Mononuclear cell (primary cell): ENCODE measurements around the gene SLC30A3. TPM values are rescaled to one million over a fixed set of nuclear protein-coding genes. Genes with fewer than 3 reads are reported as not detected.
"Not testable (repeated sequence)": the region's sequence is repeated elsewhere in the genome, so short reads cannot be mapped to it uniquely, and the experiment has no call there.

Experiments used
- H3K27me3 ChIP-seq: 2 replicates; pipeline ENCODE4 v1.6.0; 2011; ENCODE audit warnings: low read length, control low read depth; ENCODE audit not compliant: insufficient read depth
- H3K4me1 ChIP-seq: 2 replicates; pipeline ENCODE4 v1.5.1; 2011; ENCODE audit warnings: mild to moderate bottlenecking, low read length, control low read depth; ENCODE audit not compliant: insufficient read depth
- H3K4me3 ChIP-seq: 2 replicates; pipeline ENCODE4 v1.5.1; 2011; ENCODE audit warnings: mild to moderate bottlenecking, low read length, moderate library complexity
- H3K9me3 ChIP-seq: 2 replicates; pipeline ENCODE4 v1.5.1; 2011; ENCODE audit warnings: low read depth, mild to moderate bottlenecking, control low read depth, low read length
- total RNA-seq: library from RNA; depleted of rRNA; stranded (reverse); fragments of >200 nt; gene quantifications from one replicate; pipeline ENCODE4 v1.2.3, GENCODE V29; 2012

The SLC30A3 gene
- not detected for total RNA-seq

GRCh38 chr2:27262379-27263286 lies at the start of gene SLC30A3:
TSS of gene SLC30A3 (minus strand) at chr2:27263047. CDS start at chr2:27262906, 141 bp downstream.
- H3K4me3 ChIP-seq: peak within 1 kb of the TSS; percentile 16
- H3K4me1 ChIP-seq: peaks cover 36% of the 10 kb centered on the region
- no peaks in the 10 kb centered on the region for H3K9me3 ChIP-seq
- peaks cover 68% of the 10 kb centered on the region for H3K27me3 ChIP-seq

- Histone ChIP-seq H3K27me3 (peaks cover 12% of the 10 kb centered on the region), H3K4me3 (no peak overlapping the region), H3K9me3 (no peaks in the 10 kb centered on the region), H3K4me1 (peaks cover 2% of the 10 kb centered on the region)
Measured at GRCh38 chr2:27312152-27312551, 49.3 kb upstream of the SLC30A3 start.

- Histone ChIP-seq H3K4me1 (peaks cover 11% of the 10 kb centered on the region), H3K4me3 (no peak overlapping the region), H3K27me3 (peaks cover 29% of the 10 kb centered on the region), H3K9me3 (no peaks in the 10 kb centered on the region)
Measured at GRCh38 chr2:27309651-27310050, 46.8 kb upstream of the SLC30A3 start.

GRCh38 chr2:27308359-27308881 lies 45.6 kb upstream of the SLC30A3 start, which contains the start of gene UCN:
TSS of gene UCN (minus strand) at chr2:27308445. CDS start at chr2:27307895, 550 bp downstream.
- H3K9me3 ChIP-seq: no peaks in the 10 kb centered on the region
- no peak within 1 kb of the TSS for H3K4me3 ChIP-seq
- H3K4me1 ChIP-seq: peaks cover 11% of the 10 kb centered on the region
- H3K27me3 ChIP-seq: peaks cover 29% of the 10 kb centered on the region

- H3K4me3 ChIP-seq: no peak overlapping the region
- peaks cover 29% of the 10 kb centered on the region for H3K27me3 ChIP-seq
- no peaks in the 10 kb centered on the region for H3K9me3 ChIP-seq
- peaks cover 17% of the 10 kb centered on the region for H3K4me1 ChIP-seq
Measured at GRCh38 chr2:27307545-27308358, 44.9 kb upstream of the SLC30A3 start.

GRCh38 chr2:27307287-27307544 lies 44.4 kb upstream of the SLC30A3 start:
- Histone ChIP-seq H3K9me3 (no peaks in the 10 kb centered on the region), H3K27me3 (peaks cover 29% of the 10 kb centered on the region), H3K4me1 (peaks cover 18% of the 10 kb centered on the region), H3K4me3 (no peak overlapping the region)

- Histone ChIP-seq H3K9me3 (no peaks in the 10 kb centered on the region), H3K27me3 (peaks cover 29% of the 10 kb centered on the region), H3K4me1 (peaks cover 18% of the 10 kb centered on the region), H3K4me3 (no peak overlapping the region)
Measured at GRCh38 chr2:27306573-27307286, 43.9 kb upstream of the SLC30A3 start.

- H3K4me1 ChIP-seq: peaks cover 18% of the 10 kb centered on the region
- H3K4me3 ChIP-seq: no peak overlapping the region
- H3K27me3 ChIP-seq: peaks cover 29% of the 10 kb centered on the region
Measured at GRCh38 chr2:27306136-27306535, 43.3 kb upstream of the SLC30A3 start.

GRCh38 chr2:27305516-27305915 lies 42.7 kb upstream of the SLC30A3 start:
- Histone ChIP-seq H3K4me1 (peaks cover 18% of the 10 kb centered on the region), H3K27me3 (peaks cover 29% of the 10 kb centered on the region), H3K9me3 (no peaks in the 10 kb centered on the region), H3K4me3 (no peak overlapping the region)

More at GRCh38 chr2:27306136-27306535, 43.3 kb upstream of the SLC30A3 start:
- no peaks in the 10 kb centered on the region for H3K9me3 ChIP-seq

- Histone ChIP-seq H3K9me3 (no peaks in the 10 kb centered on the region), H3K4me1 (peaks cover 18% of the 10 kb centered on the region), H3K27me3 (peaks cover 29% of the 10 kb centered on the region), H3K4me3 (no peak overlapping the region)
Measured at GRCh38 chr2:27304488-27305240, 41.8 kb upstream of the SLC30A3 start.

- Histone ChIP-seq H3K9me3 (no peaks in the 10 kb centered on the region), H3K4me3 (peak overlapping the region; percentile 16), H3K4me1 (peaks cover 18% of the 10 kb centered on the region)
Measured at GRCh38 chr2:27303093-27304025, 40.5 kb upstream of the SLC30A3 start.

GRCh38 chr2:27300606-27301005 lies 37.8 kb upstream of the SLC30A3 start:
- peaks cover 19% of the 10 kb centered on the region for H3K4me1 ChIP-seq
- H3K27me3 ChIP-seq, H3K9me3 ChIP-seq, H3K4me3 ChIP-seq: not testable (repeated sequence)

More at GRCh38 chr2:27303093-27304025, 40.5 kb upstream of the SLC30A3 start:
- peaks cover 29% of the 10 kb centered on the region for H3K27me3 ChIP-seq

GRCh38 chr2:27298391-27299080 lies 35.7 kb upstream of the SLC30A3 start:
- H3K9me3 ChIP-seq: no peaks in the 10 kb centered on the region
- no peaks in the 10 kb centered on the region for H3K27me3 ChIP-seq
- H3K4me3 ChIP-seq: no peak overlapping the region
- peaks cover 19% of the 10 kb centered on the region for H3K4me1 ChIP-seq
